Measurements from ENCODE around the gene PLEKHG4B. TPM values are rescaled to one million over a fixed set of nuclear protein-coding genes. Genes with fewer than 3 reads are reported as not detected.

The PLEKHG4B gene
- total RNA-seq, 4 donors from 2014 or later, result 0.18 to 2.5 (median 0.19) TPM; not detected in 1

GRCh38 chr5:187617-188451 lies 95.9 kb downstream of the PLEKHG4B start:
- TF ChIP-seq POLR2A (IDR thresholded peaks at IDR 0.05) (no peak), CTCF (IDR thresholded peaks at IDR 0.05) (no peak)
- peaks cover 0 to 17% (median 3%) of the 10 kb centered on the region in 4 donors for H3K4me1 ChIP-seq
- H3K27ac ChIP-seq, result no peak overlapping the region
- H3K4me3 ChIP-seq, result peak overlapping the region in 2 of 4 donors; percentile 12 to 29
- no peak for DNase-seq
- H3K9me3 ChIP-seq, result no peaks in the 10 kb centered on the region
- H3K36me3 ChIP-seq, result no peaks in the 10 kb centered on the region
- no peaks in the 10 kb centered on the region for H3K27me3 ChIP-seq

- Histone ChIP-seq H3K27ac (no peak overlapping the region), H3K4me3 (peak overlapping the region in 2 of 4 donors; percentile 12 to 29)
- TF ChIP-seq POLR2A (IDR thresholded peaks at IDR 0.05), result no peak
- TF ChIP-seq CTCF (IDR thresholded peaks at IDR 0.05), result peak; percentile 76 to 94 (median 92)
Observed at GRCh38 chr5:188488-189481, 96.8 kb downstream of the PLEKHG4B start.

GRCh38 chr5:189486-189885 lies 97.5 kb downstream of the PLEKHG4B start:
- H3K27ac ChIP-seq, result no peak overlapping the region
- no peaks in the 10 kb centered on the region for H3K27me3 ChIP-seq
- H3K9me3 ChIP-seq, result no peaks in the 10 kb centered on the region
- TF ChIP-seq POLR2A (IDR thresholded peaks at IDR 0.05) (no peak), CTCF (IDR thresholded peaks at IDR 0.05) (no peak)
- peak in 1 of 3 donors; percentile 22 for DNase-seq
- H3K4me3 ChIP-seq, result no peak overlapping the region
- no peaks in the 10 kb centered on the region for H3K36me3 ChIP-seq
- H3K4me1 ChIP-seq, result peaks cover 0 to 17% (median 3%) of the 10 kb centered on the region in 4 donors

More at GRCh38 chr5:188488-189481, 96.8 kb downstream of the PLEKHG4B start:
- Histone ChIP-seq H3K27me3 (no peaks in the 10 kb centered on the region), H3K4me1 (peaks cover 0 to 17% (median 3%) of the 10 kb centered on the region in 4 donors), H3K36me3 (no peaks in the 10 kb centered on the region), H3K9me3 (no peaks in the 10 kb centered on the region)
- DNase-seq, result peak; percentile 80 to 94 (median 91)

GRCh38 chr5:189976-190365 lies 98.0 kb downstream of the PLEKHG4B start:
- Histone ChIP-seq H3K27me3 (no peaks in the 10 kb centered on the region), H3K36me3 (no peaks in the 10 kb centered on the region), H3K4me3 (no peak overlapping the region), H3K27ac (no peak overlapping the region), H3K9me3 (no peaks in the 10 kb centered on the region), H3K4me1 (peaks cover 0 to 17% (median 3%) of the 10 kb centered on the region in 4 donors)
- no peak for TF ChIP-seq POLR2A (IDR thresholded peaks at IDR 0.05)
- TF ChIP-seq CTCF (IDR thresholded peaks at IDR 0.05), result no peak
- DNase-seq, result peak in 1 of 3 donors; percentile 25

GRCh38 chr5:190366-191035 lies 98.5 kb downstream of the PLEKHG4B start:
- Histone ChIP-seq H3K36me3 (no peaks in the 10 kb centered on the region), H3K4me3 (no peak overlapping the region), H3K9me3 (no peaks in the 10 kb centered on the region), H3K27me3 (no peaks in the 10 kb centered on the region), H3K27ac (peak overlapping the region in 1 of 4 donors; percentile 11), H3K4me1 (peaks cover 0 to 17% (median 3%) of the 10 kb centered on the region in 4 donors)
- DNase-seq, result peak in 1 of 3 donors; percentile 25
- TF ChIP-seq CTCF (IDR thresholded peaks at IDR 0.05) (no peak), POLR2A (IDR thresholded peaks at IDR 0.05) (no peak)
